HL-60 (cell line): Measurements from ENCODE around the gene NPR3.
A peak's percentile ranks its signal among the peaks of the same experiment; 100 is the strongest.

ENCODE experiments used
- DNase-seq, 2 experiments: peaks; one replicate each; pipeline ENCODE4 v3.0.0-alpha.2; 2010 to 2020; ENCODE audit warnings: low read depth in 1 of 2, low spot score in 1 of 2
- H3K27ac ChIP-seq: fragments of 250-450 bp; sonication (Bioruptor Pico); replicated peaks from 2 replicates; pipeline ENCODE4 v1.5.1; 2020; ENCODE audit warnings: mild to moderate bottlenecking, moderate library complexity
- H3K27me3 ChIP-seq: fragments of 250-450 bp; sonication (Bioruptor Pico); 2 replicates; pipeline ENCODE4 v1.5.1; 2021; ENCODE audit warnings: mild to moderate bottlenecking, moderate library complexity; ENCODE audit not compliant: insufficient read depth, poor library complexity, severe bottlenecking
- H3K4me3 ChIP-seq: replicated peaks from 2 replicates; pipeline ENCODE4 v1.5.1; 2011; ENCODE audit warnings: mild to moderate bottlenecking, control low read depth, low read length; ENCODE audit not compliant: insufficient read depth
- CTCF ChIP-seq: IDR thresholded peaks from one replicate; pipeline ENCODE4 v1.5.1; 2011; ENCODE audit warnings: low read length, control low read depth, inconsistent platforms; ENCODE audit not compliant: insufficient read depth
- GABPA ChIP-seq: IDR thresholded peaks from 2 replicates; pipeline ENCODE4 v1.6.1; 2012; ENCODE audit warnings: low read depth
- POLR2AphosphoS5 ChIP-seq: IDR thresholded peaks from 2 replicates; pipeline ENCODE4 v1.6.1; 2012; ENCODE audit warnings: low read depth
- SPI1 ChIP-seq: IDR thresholded peaks from 2 replicates; pipeline ENCODE4 v1.6.1; 2012; ENCODE audit warnings: low read depth, mild to moderate bottlenecking, borderline replicate concordance
- TF ChIP-seq, protein P1 (sequence below): IDR thresholded peaks from 2 replicates; pipeline ENCODE4 v1.6.1; 2012; ENCODE audit warnings: low read depth; ENCODE audit not compliant: insufficient replicate concordance

Gene NPR3

GRCh38 chr5:32733590-32734340 lies 22.6 kb downstream of the NPR3 start:
- Histone ChIP-seq H3K27me3 (peaks cover 2% of the 10 kb centered on the region), H3K27ac (no peak overlapping the region)
- TF ChIP-seq SPI1 = peak; percentile 78
- TF ChIP-seq GABPA = no peak
- TF ChIP-seq, protein P1, sequence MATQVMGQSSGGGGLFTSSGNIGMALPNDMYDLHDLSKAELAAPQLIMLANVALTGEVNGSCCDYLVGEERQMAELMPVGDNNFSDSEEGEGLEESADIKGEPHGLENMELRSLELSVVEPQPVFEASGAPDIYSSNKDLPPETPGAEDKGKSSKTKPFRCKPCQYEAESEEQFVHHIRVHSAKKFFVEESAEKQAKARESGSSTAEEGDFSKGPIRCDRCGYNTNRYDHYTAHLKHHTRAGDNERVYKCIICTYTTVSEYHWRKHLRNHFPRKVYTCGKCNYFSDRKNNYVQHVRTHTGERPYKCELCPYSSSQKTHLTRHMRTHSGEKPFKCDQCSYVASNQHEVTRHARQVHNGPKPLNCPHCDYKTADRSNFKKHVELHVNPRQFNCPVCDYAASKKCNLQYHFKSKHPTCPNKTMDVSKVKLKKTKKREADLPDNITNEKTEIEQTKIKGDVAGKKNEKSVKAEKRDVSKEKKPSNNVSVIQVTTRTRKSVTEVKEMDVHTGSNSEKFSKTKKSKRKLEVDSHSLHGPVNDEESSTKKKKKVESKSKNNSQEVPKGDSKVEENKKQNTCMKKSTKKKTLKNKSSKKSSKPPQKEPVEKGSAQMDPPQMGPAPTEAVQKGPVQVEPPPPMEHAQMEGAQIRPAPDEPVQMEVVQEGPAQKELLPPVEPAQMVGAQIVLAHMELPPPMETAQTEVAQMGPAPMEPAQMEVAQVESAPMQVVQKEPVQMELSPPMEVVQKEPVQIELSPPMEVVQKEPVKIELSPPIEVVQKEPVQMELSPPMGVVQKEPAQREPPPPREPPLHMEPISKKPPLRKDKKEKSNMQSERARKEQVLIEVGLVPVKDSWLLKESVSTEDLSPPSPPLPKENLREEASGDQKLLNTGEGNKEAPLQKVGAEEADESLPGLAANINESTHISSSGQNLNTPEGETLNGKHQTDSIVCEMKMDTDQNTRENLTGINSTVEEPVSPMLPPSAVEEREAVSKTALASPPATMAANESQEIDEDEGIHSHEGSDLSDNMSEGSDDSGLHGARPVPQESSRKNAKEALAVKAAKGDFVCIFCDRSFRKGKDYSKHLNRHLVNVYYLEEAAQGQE = no peak
- TF ChIP-seq POLR2AphosphoS5 = no peak
- no peak for TF ChIP-seq CTCF

GRCh38 chr5:32734827-32735378 lies 23.8 kb downstream of the NPR3 start:
- Histone ChIP-seq H3K27ac (no peak overlapping the region), H3K4me3 (no peak overlapping the region), H3K27me3 (peaks cover 2% of the 10 kb centered on the region)
- no peak for TF ChIP-seq CTCF
- no peak for TF ChIP-seq POLR2AphosphoS5
- no peak for TF ChIP-seq SPI1
- TF ChIP-seq, protein P1 = no peak
- TF ChIP-seq GABPA = no peak
- DNase-seq = no peak

More at GRCh38 chr5:32733590-32734340, 22.6 kb downstream of the NPR3 start:
- H3K4me3 ChIP-seq = no peak overlapping the region
- DNase-seq = no peak

DNA sequence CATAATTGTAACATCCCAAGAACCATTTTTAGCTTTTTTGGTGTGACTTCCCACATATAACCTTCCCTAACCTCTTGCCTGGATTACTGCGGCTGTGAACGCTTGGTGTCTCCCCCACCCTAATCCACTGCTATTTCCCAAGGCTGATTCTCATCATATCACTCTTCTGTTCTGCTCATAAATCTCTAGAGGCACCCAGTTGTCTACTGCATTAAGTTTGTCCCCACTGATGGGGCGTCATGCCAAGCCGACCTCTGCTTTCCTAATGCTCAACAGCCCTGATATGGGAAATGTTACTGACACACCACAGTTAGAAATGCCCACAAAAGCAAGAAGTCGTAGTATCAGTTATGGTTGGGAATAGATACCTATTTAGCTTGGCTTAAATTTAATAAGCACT lies 24.4 kb downstream of the NPR3 start:
- H3K4me3 ChIP-seq = no peak overlapping the region
- TF ChIP-seq CTCF = no peak
- TF ChIP-seq POLR2AphosphoS5 = no peak
- no peak for TF ChIP-seq GABPA
- no peak for TF ChIP-seq SPI1
- TF ChIP-seq, protein P1 = no peak
- no peak overlapping the region for H3K27ac ChIP-seq
- peaks cover 2% of the 10 kb centered on the region for H3K27me3 ChIP-seq
- DNase-seq = no peak
